ENCODE measurements around the gene CHAF1B. TPM values are rescaled to one million over a fixed set of nuclear protein-coding genes. Genes with fewer than 3 reads are reported as not detected.

Gene CHAF1B
- total RNA-seq, 2 experiments from 2014 or later, result 4.5 to 4.8 TPM

- DNase-seq (no peak), ATAC-seq (ENCODE audit: poor library complexity) (no peak)
- ChIA-PET POLR2A (no interaction called here), CTCF (no interaction called here)
- Mint-ChIP-seq H3K4me3 (no peak overlapping the region), H3K4me1 (ENCODE audit: low read depth) (no peaks in the 10 kb centered on the region), H3K36me3 (ENCODE audit: low read depth) (no peaks in the 10 kb centered on the region), H3K9me3 (no peaks in the 10 kb centered on the region), H3K27me3 (peaks cover 5% of the 10 kb centered on the region), H3K27ac (no peak overlapping the region)
- Histone ChIP-seq H3K4me1 (ENCODE audit: insufficient read depth, low read length) (no peaks in the 10 kb centered on the region), H3K36me3 (ENCODE audit: insufficient read depth, low read length) (no peaks in the 10 kb centered on the region), H3K4me3 (ENCODE audit: low read length) (no peak overlapping the region), H3K27me3 (ENCODE audit: control insufficient read depth in 1 of 2, insufficient read depth in 2 of 2, low read length in 2 of 2) (no peaks in the 10 kb centered on the region), H3K9me3 (ENCODE audit: control insufficient read depth in 1 of 2, insufficient read depth in 1 of 2, low read length in 2 of 2) (no peaks in the 10 kb centered on the region), H3K27ac (ENCODE audit: low read depth in 1 of 2, low read length in 2 of 2) (no peak overlapping the region)
- intact Hi-C loops (cut with DNase I, micrococcal nuclease), result no loop called here
- TF ChIP-seq, protein P1, sequence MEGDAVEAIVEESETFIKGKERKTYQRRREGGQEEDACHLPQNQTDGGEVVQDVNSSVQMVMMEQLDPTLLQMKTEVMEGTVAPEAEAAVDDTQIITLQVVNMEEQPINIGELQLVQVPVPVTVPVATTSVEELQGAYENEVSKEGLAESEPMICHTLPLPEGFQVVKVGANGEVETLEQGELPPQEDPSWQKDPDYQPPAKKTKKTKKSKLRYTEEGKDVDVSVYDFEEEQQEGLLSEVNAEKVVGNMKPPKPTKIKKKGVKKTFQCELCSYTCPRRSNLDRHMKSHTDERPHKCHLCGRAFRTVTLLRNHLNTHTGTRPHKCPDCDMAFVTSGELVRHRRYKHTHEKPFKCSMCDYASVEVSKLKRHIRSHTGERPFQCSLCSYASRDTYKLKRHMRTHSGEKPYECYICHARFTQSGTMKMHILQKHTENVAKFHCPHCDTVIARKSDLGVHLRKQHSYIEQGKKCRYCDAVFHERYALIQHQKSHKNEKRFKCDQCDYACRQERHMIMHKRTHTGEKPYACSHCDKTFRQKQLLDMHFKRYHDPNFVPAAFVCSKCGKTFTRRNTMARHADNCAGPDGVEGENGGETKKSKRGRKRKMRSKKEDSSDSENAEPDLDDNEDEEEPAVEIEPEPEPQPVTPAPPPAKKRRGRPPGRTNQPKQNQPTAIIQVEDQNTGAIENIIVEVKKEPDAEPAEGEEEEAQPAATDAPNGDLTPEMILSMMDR (IDR thresholded peaks at IDR 0.05), result no peak
Observed at GRCh38 chr21:36463204-36463603, 78.0 kb downstream of the CHAF1B start.

- Histone ChIP-seq H3K4me1 (ENCODE audit: insufficient read depth, low read length) (no peaks in the 10 kb centered on the region), H3K27me3 (ENCODE audit: control insufficient read depth in 1 of 2, insufficient read depth in 2 of 2, low read length in 2 of 2) (no peaks in the 10 kb centered on the region), H3K36me3 (ENCODE audit: insufficient read depth, low read length) (no peaks in the 10 kb centered on the region), H3K27ac (ENCODE audit: low read depth in 1 of 2, low read length in 2 of 2) (no peak overlapping the region), H3K4me3 (ENCODE audit: low read length) (no peak overlapping the region), H3K9me3 (ENCODE audit: control insufficient read depth in 1 of 2, insufficient read depth in 1 of 2, low read length in 2 of 2) (no peaks in the 10 kb centered on the region)
- H3K27me3 Mint-ChIP-seq, result peaks cover 5% of the 10 kb centered on the region
- intact Hi-C loops (cut with DNase I, micrococcal nuclease), result no loop called here
- no peaks in the 10 kb centered on the region for H3K9me3 Mint-ChIP-seq
- no peaks in the 10 kb centered on the region for H3K4me1 Mint-ChIP-seq (ENCODE audit: low read depth)
- ChIA-PET CTCF (no interaction called here), POLR2A (no interaction called here)
- no peak for ATAC-seq (ENCODE audit: poor library complexity)
- TF ChIP-seq, protein P1 (IDR thresholded peaks at IDR 0.05), result no peak
- no peak overlapping the region for H3K4me3 Mint-ChIP-seq
- no peak overlapping the region for H3K27ac Mint-ChIP-seq
- DNase-seq, result no peak
- H3K36me3 Mint-ChIP-seq (ENCODE audit: low read depth), result no peaks in the 10 kb centered on the region
Observed at GRCh38 chr21:36463991-36464390, 78.8 kb downstream of the CHAF1B start.

GRCh38 chr21:36464590-36464989 is 79.4 kb downstream of the CHAF1B start:
- Histone ChIP-seq H3K27ac (ENCODE audit: low read depth in 1 of 2, low read length in 2 of 2) (no peak overlapping the region), H3K4me1 (ENCODE audit: insufficient read depth, low read length) (no peaks in the 10 kb centered on the region), H3K4me3 (ENCODE audit: low read length) (no peak overlapping the region), H3K9me3 (ENCODE audit: control insufficient read depth in 1 of 2, insufficient read depth in 1 of 2, low read length in 2 of 2) (no peaks in the 10 kb centered on the region), H3K27me3 (ENCODE audit: control insufficient read depth in 1 of 2, insufficient read depth in 2 of 2, low read length in 2 of 2) (no peaks in the 10 kb centered on the region), H3K36me3 (ENCODE audit: insufficient read depth, low read length) (no peaks in the 10 kb centered on the region)
- Mint-ChIP-seq H3K4me3 (no peak overlapping the region), H3K27me3 (peaks cover 5% of the 10 kb centered on the region), H3K27ac (no peak overlapping the region), H3K36me3 (ENCODE audit: low read depth) (no peaks in the 10 kb centered on the region), H3K4me1 (ENCODE audit: low read depth) (no peaks in the 10 kb centered on the region), H3K9me3 (no peaks in the 10 kb centered on the region)
- ATAC-seq (ENCODE audit: poor library complexity) (no peak), DNase-seq (no peak)
- TF ChIP-seq, protein P1 (IDR thresholded peaks at IDR 0.05), result no peak
- CTCF ChIA-PET, result no interaction called here
- POLR2A ChIA-PET, result no interaction called here
- intact Hi-C loops (cut with DNase I, micrococcal nuclease), result no loop called here

All from CD4-positive, alpha-beta T cell (primary cell).